GM23338 (cell line): Measurements from ENCODE around the gene PROS1. TPM values are rescaled to one million over a fixed set of nuclear protein-coding genes. Genes with fewer than 3 reads are reported as not detected.

Experiments
- ATAC-seq: fragments of 200-7000 bp; cut with Tn5 transposase; 3 replicates; pipeline ENCODE4 v1.9.1; 2020
- DNase-seq: peaks from one replicate; pipeline ENCODE4 v3.0.0-alpha.2; 2015; ENCODE audit warnings: low spot score
- H2AFZ ChIP-seq: fragments of 200-600 bp; sonication (generic); 2 replicates; pipeline ENCODE4 v1.8.0; 2016; ENCODE audit warnings: antibody characterized with exemption, mild to moderate bottlenecking, moderate library complexity
- H3F3A ChIP-seq: fragments of 200-600 bp; sonication (generic); replicated peaks from 2 replicates; pipeline ENCODE4 v1.8.0; 2017; ENCODE audit warnings: antibody characterized with exemption, mixed run types, low read depth
- H3K27ac ChIP-seq: fragments of 200-600 bp; sonication (generic); 2 replicates; pipeline ENCODE4 v1.6.1; 2016; ENCODE audit warnings: low read depth
- H3K27me3 ChIP-seq: fragments of 200-600 bp; sonication (generic); 2 replicates; pipeline ENCODE4 v1.8.0; 2016; ENCODE audit warnings: mild to moderate bottlenecking, mixed run types, moderate library complexity; ENCODE audit not compliant: insufficient read depth
- H3K36me3 ChIP-seq: fragments of 200-600 bp; sonication (generic); 2 replicates; pipeline ENCODE4 v1.8.0; 2016; ENCODE audit warnings: mild to moderate bottlenecking; ENCODE audit not compliant: insufficient read depth
- H3K4me1 ChIP-seq: fragments of 200-600 bp; sonication (generic); 2 replicates; pipeline ENCODE4 v1.8.0; 2016; ENCODE audit warnings: mild to moderate bottlenecking, moderate library complexity; ENCODE audit not compliant: insufficient read depth
- H3K4me2 ChIP-seq: fragments of 200-600 bp; sonication (generic); 2 replicates; pipeline ENCODE4 v1.7.1; 2017; ENCODE audit warnings: mixed run types
- H3K4me3 ChIP-seq: fragments of 200-600 bp; sonication (generic); 2 replicates; pipeline ENCODE4 v1.6.1; 2016; ENCODE audit warnings: mixed run types
- H3K79me2 ChIP-seq: fragments of 200-600 bp; sonication (generic); replicated peaks from 2 replicates; pipeline ENCODE4 v1.8.0; 2017; ENCODE audit warnings: mild to moderate bottlenecking; ENCODE audit not compliant: insufficient read depth
- H3K9me2 ChIP-seq: fragments of 200-600 bp; sonication (generic); 2 replicates; pipeline ENCODE4 v1.8.0; 2017; ENCODE audit not compliant: insufficient read depth
- H4K20me1 ChIP-seq: fragments of 200-600 bp; sonication (generic); replicated peaks from 2 replicates; pipeline ENCODE4 v1.8.0; 2017; ENCODE audit warnings: mild to moderate bottlenecking; ENCODE audit not compliant: insufficient read depth
- H3K27ac Mint-ChIP-seq: 2 replicates; pipeline ENCODE4 v1.8.0; 2020; ENCODE audit warnings: inconsistent platforms, mild to moderate bottlenecking, moderate library complexity, mixed read lengths
- H3K27me3 Mint-ChIP-seq: 3 replicates; pipeline ENCODE4 v1.8.0; 2022; ENCODE audit warnings: low read depth, mild to moderate bottlenecking, moderate library complexity, mixed read lengths, inconsistent platforms; ENCODE audit not compliant: insufficient read depth, poor library complexity
- H3K36me3 Mint-ChIP-seq: 3 replicates; pipeline ENCODE4 v1.8.0; 2021; ENCODE audit warnings: low read depth, mild to moderate bottlenecking, inconsistent platforms, moderate library complexity, mixed read lengths
- H3K4me1 Mint-ChIP-seq: 3 replicates; pipeline ENCODE4 v1.8.0; 2020; ENCODE audit warnings: mild to moderate bottlenecking, inconsistent platforms, mixed read lengths
- H3K4me3 Mint-ChIP-seq: 3 replicates; pipeline ENCODE4 v1.8.0; 2021; ENCODE audit warnings: moderate library complexity, mild to moderate bottlenecking, inconsistent platforms, mixed read lengths
- H3K9me3 Mint-ChIP-seq: 3 replicates; pipeline ENCODE4 v1.8.0; 2020; ENCODE audit warnings: moderate library complexity, mild to moderate bottlenecking, inconsistent platforms, mixed read lengths
- CREB1 ChIP-seq: fragments of 250-450 bp; sonication (Bioruptor Pico); IDR thresholded peaks from 2 replicates; pipeline ENCODE4 v1.5.0; 2020; ENCODE audit warnings: low read depth, mild to moderate bottlenecking, moderate library complexity
- ETS1 ChIP-seq: IDR thresholded peaks from 2 replicates; pipeline ENCODE4 v1.6.1; 2016; ENCODE audit warnings: antibody characterized with exemption
- EZH2phosphoT487 ChIP-seq: fragments of 200-600 bp; sonication (generic); IDR thresholded peaks from one replicate; pipeline ENCODE4 v1.8.1; 2018; ENCODE audit warnings: antibody characterized with exemption; ENCODE audit not compliant: unreplicated experiment
- JUNB ChIP-seq: IDR thresholded peaks from one replicate; pipeline ENCODE4 v1.6.1; 2016; ENCODE audit warnings: antibody characterized with exemption; ENCODE audit not compliant: unreplicated experiment
- POLR2AphosphoS5 ChIP-seq: IDR thresholded peaks from 2 replicates; pipeline ENCODE4 v1.6.1; 2016; ENCODE audit warnings: antibody characterized with exemption, low read depth
- STAT1 ChIP-seq: IDR thresholded peaks from one replicate; pipeline ENCODE4 v1.6.1; 2016; ENCODE audit warnings: antibody characterized with exemption; ENCODE audit not compliant: unreplicated experiment
- ZNF462 ChIP-seq: fragments of 250-450 bp; sonication (Bioruptor Pico); IDR thresholded peaks from 2 replicates; pipeline ENCODE4 v1.5.0; 2020; ENCODE audit warnings: mild to moderate bottlenecking, moderate library complexity
- long read RNA-seq: library from polyadenylated mRNA; unstranded; transcript quantifications from one replicate; pipeline ENCODE4 v2.0.0, GENCODE V29; 2020; ENCODE audit not compliant: unreplicated experiment
- polyA plus RNA-seq: library from polyadenylated mRNA; unstranded; fragments of >200 nt; fragmentation: Nextera tagmentation; extraction: Ambion mirVana; gene quantifications from 2 replicates; pipeline ENCODE4 v1.2.1, GENCODE V29; 2016
- total RNA-seq: library from RNA; depleted of rRNA; stranded (reverse); fragments of >200 nt; shearing (Covaris generic); gene quantifications from 2 replicates; pipeline ENCODE4 v1.2.3, GENCODE V29; 2014; rRNA removed

PROS1 gene
- total RNA-seq (2.5 and 4.1 TPM in 2 replicates), polyA plus RNA-seq (1.1 and 1.8 TPM in 2 replicates)
- long read RNA-seq, result 0 reads

DNA sequence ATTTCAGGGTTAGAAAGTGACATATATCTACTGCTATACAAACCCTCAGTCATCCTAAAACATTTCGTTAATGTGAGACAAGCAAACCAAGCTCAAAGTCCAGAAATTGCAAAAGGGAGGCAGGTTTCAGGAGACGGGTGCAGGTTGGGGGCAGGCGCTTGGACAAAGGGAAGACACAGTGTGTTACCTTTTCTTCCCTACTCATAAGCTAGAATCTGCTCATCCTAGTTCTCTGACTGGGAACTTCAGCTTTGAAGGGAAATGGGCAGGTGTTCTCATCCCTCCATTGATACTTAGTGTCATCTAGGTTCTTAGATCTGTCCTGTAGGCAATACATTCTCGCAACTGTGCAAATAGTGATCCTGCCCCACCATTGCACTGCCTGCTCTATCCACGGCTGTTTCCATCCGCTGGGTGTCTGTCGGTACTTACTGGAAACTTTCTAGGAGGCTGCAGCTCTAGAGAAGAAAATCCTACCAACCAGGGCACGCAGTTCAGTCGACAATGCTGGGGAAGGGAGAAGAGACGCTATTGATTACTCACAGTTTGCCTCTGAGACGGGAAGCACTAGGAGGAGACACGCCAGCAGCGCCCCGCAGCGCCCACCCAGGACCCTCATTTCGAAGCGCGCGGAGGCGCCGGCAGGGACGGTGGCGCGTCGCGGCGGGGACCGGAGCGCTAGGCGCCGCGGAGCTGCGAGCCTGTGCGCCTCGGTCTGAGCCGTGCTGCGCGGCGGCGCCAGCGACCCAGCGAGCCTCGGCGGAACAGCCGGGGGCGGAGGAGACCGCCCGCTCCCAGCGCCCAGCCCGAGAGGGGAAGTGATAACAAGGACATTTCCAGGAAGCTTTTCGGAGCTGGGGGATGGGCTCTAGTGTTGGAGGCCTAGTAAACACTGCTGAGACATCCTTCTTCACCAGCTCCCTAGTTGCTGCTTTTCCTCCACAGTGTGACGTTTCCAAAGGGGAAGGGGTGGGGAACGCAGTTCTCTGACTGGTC, at the start of gene PROS1:
TSS of gene PROS1 (minus strand) at position 766 of the 996 bp plus-strand sequence. CDS start at position 619, 147 bp downstream.
- Histone ChIP-seq H3K4me1 (peaks cover 6% of the 10 kb centered on the region), H3K36me3 (no peaks in the 10 kb centered on the region), H3K27ac (peak within 1 kb of the TSS; percentile 76; the same call in 1 of the 2 replicates), H3F3A (0 out of 2 replicates have a peak, but pooled peaks cover 8% of the 10 kb centered on the region), H3K27me3 (peaks cover 25% of the 10 kb centered on the region), H3K79me2 (no peaks in the 10 kb centered on the region), H3K4me2 (peak within 1 kb of the TSS; percentile 83), H3K4me3 (peak within 1 kb of the TSS; percentile 79), H2AFZ (peak within 1 kb of the TSS; percentile 100), H4K20me1 (no peaks in the 10 kb centered on the region), H3K9me2 (no peaks in the 10 kb centered on the region)
- peak within 1 kb of the TSS; percentile 78 for H3K4me3 Mint-ChIP-seq
- peak; percentile 83 for DNase-seq
- TF ChIP-seq POLR2AphosphoS5 (0 out of 2 replicates have a peak, but pooled peaks have one; percentile 16), JUNB (no peak), ZNF462 (CRISPR knock-in tag) (no peak)
- ATAC-seq, result peak; percentile 97
- H3K27me3 Mint-ChIP-seq, result peaks cover 15% of the 10 kb centered on the region
- peaks cover 6% of the 10 kb centered on the region for H3K4me1 Mint-ChIP-seq
- no peak within 1 kb of the TSS for H3K27ac Mint-ChIP-seq
- no peaks in the 10 kb centered on the region; the same call in 2 of the 3 replicates for H3K9me3 Mint-ChIP-seq
- H3K36me3 Mint-ChIP-seq, result no peaks in the 10 kb centered on the region

GRCh38 chr3:94020293-94020692, 46.6 kb upstream of the PROS1 start:
- H3K36me3 Mint-ChIP-seq, result no peaks in the 10 kb centered on the region
- no peak overlapping the region for H3K4me3 Mint-ChIP-seq
- DNase-seq, result no peak
- TF ChIP-seq CREB1 (CRISPR knock-in tag) (no peak), EZH2phosphoT487 (no peak), JUNB (no peak), ETS1 (no peak), STAT1 (no peak)

More at GRCh38 chr3:94020293-94020692, 46.6 kb upstream of the PROS1 start:
- no peak overlapping the region for H3K27ac Mint-ChIP-seq
- Histone ChIP-seq H3K9me2 (no peaks in the 10 kb centered on the region), H3K27me3 (no peaks in the 10 kb centered on the region), H3K4me3 (no peak overlapping the region), H3K4me1 (no peaks in the 10 kb centered on the region), H3K36me3 (no peaks in the 10 kb centered on the region), H3K4me2 (no peak overlapping the region), H3K79me2 (no peaks in the 10 kb centered on the region), H2AFZ (no peak overlapping the region), H3K27ac (no peak overlapping the region), H3F3A (no peaks in the 10 kb centered on the region), H4K20me1 (no peaks in the 10 kb centered on the region)
- H3K4me1 Mint-ChIP-seq, result no peaks in the 10 kb centered on the region
- ATAC-seq, result no peak
- no peaks in the 10 kb centered on the region for H3K9me3 Mint-ChIP-seq
- H3K27me3 Mint-ChIP-seq, result no peaks in the 10 kb centered on the region
